Skin of body (tissue), 2 donors: ENCODE measurements around the gene ETV3L. TPM values are rescaled to one million over a fixed set of nuclear protein-coding genes. Genes with fewer than 3 reads are reported as not detected.

Experiments used
- DNase-seq: peaks from one replicate; lab custom pipeline; 2025; lab: John Stamatoyannopoulos, UW
- total RNA-seq: library from RNA; depleted of rRNA; stranded (reverse); fragments of >200 nt; gene quantifications from one replicate; pipeline ENCODE4 v1.2.3, GENCODE V29; 2014

The ETV3L gene
- total RNA-seq, 1 donor from 2014 or later: not detected

- no peak for DNase-seq
Measured at GRCh38 chr1:157132111-157132510, 32.5 kb upstream of the ETV3L start.

- DNase-seq: no peak
Measured at GRCh38 chr1:157131281-157131680, 31.7 kb upstream of the ETV3L start.

GRCh38 chr1:157124855-157125254 lies 25.2 kb upstream of the ETV3L start:
- no peak for DNase-seq

- DNase-seq: no peak
Measured at GRCh38 chr1:157119448-157119847, 19.8 kb upstream of the ETV3L start.

GRCh38 chr1:157119008-157119407 lies 19.4 kb upstream of the ETV3L start:
- no peak for DNase-seq

- DNase-seq: no peak
Measured at GRCh38 chr1:157117527-157118057, 18.0 kb upstream of the ETV3L start.

- DNase-seq: no peak
Measured at GRCh38 chr1:157116737-157117103, 17.1 kb upstream of the ETV3L start.

- DNase-seq: no peak
Measured at GRCh38 chr1:157115851-157116736, 16.5 kb upstream of the ETV3L start.

- no peak for DNase-seq
Measured at GRCh38 chr1:157115429-157115838, 15.8 kb upstream of the ETV3L start.

GRCh38 chr1:157114183-157115121 lies 14.8 kb upstream of the ETV3L start:
- no peak for DNase-seq

GRCh38 chr1:157113631-157114030 lies 14.0 kb upstream of the ETV3L start:
- no peak for DNase-seq

- no peak for DNase-seq
Measured at GRCh38 chr1:157113106-157113505, 13.5 kb upstream of the ETV3L start.

- DNase-seq: no peak
Measured at GRCh38 chr1:157112186-157112867, 12.7 kb upstream of the ETV3L start.

- no peak for DNase-seq
Measured at GRCh38 chr1:157111396-157112165, 12.0 kb upstream of the ETV3L start.

GRCh38 chr1:157110686-157111085 lies 11.1 kb upstream of the ETV3L start:
- DNase-seq: no peak

- DNase-seq: no peak
Measured at GRCh38 chr1:157110003-157110402, 10.4 kb upstream of the ETV3L start.

GRCh38 chr1:157108448-157108847 lies 8.8 kb upstream of the ETV3L start:
- no peak for DNase-seq

- DNase-seq: no peak
Measured at GRCh38 chr1:157107702-157108101, 8.1 kb upstream of the ETV3L start.

- no peak for DNase-seq
Measured at GRCh38 chr1:157106813-157107189, 7.2 kb upstream of the ETV3L start.

- DNase-seq: no peak
Measured at GRCh38 chr1:157105988-157106812, 6.6 kb upstream of the ETV3L start.
